HFF-Myc (cell line): ENCODE measurements around the gene MYO1F.

Experiments used
- DNase-seq: peaks from one replicate; pipeline ENCODE4 v3.0.0-alpha.2; 2011; ENCODE audit warnings: low read depth; ENCODE audit errors: extremely low read depth
- H3K4me3 ChIP-seq: replicated peaks from 2 replicates; pipeline ENCODE4 v1.5.1; 2011; ENCODE audit warnings: low read depth, mild to moderate bottlenecking, control low read depth, low read length
- TF ChIP-seq, protein P1 (sequence below): IDR thresholded peaks from 2 replicates; pipeline ENCODE4 v1.5.1; 2012; ENCODE audit warnings: mild to moderate bottlenecking, low read depth, low read length, control low read depth; ENCODE audit errors: missing control alignments

MYO1F gene

GRCh38 chr19:8481616-8482015 lies 95.6 kb downstream of the MYO1F start:
- TF ChIP-seq, protein P1, sequence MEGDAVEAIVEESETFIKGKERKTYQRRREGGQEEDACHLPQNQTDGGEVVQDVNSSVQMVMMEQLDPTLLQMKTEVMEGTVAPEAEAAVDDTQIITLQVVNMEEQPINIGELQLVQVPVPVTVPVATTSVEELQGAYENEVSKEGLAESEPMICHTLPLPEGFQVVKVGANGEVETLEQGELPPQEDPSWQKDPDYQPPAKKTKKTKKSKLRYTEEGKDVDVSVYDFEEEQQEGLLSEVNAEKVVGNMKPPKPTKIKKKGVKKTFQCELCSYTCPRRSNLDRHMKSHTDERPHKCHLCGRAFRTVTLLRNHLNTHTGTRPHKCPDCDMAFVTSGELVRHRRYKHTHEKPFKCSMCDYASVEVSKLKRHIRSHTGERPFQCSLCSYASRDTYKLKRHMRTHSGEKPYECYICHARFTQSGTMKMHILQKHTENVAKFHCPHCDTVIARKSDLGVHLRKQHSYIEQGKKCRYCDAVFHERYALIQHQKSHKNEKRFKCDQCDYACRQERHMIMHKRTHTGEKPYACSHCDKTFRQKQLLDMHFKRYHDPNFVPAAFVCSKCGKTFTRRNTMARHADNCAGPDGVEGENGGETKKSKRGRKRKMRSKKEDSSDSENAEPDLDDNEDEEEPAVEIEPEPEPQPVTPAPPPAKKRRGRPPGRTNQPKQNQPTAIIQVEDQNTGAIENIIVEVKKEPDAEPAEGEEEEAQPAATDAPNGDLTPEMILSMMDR = no peak
- H3K4me3 ChIP-seq = no peak overlapping the region
- no peak for DNase-seq

DNA sequence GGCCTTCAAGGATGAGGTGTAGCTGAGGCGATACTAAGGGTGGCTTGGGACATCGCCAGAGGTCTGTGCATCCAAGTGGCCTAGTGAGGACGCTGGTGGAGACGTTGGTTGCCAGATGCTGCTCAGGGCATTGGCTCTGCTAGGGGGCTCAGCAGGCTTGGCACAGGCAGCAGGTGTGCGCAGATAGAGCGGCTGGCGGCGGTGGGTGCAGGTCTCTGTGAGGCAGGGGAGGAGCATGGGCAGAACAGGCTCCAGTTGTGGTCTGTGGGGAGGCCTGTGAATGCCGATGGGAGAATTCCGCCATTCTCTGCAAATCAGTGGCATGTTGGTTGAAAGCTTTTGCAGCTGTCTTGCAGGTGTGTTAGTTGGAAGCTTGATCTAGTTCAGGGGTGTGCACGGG lies 96.0 kb downstream of the MYO1F start:
- H3K4me3 ChIP-seq = no peak overlapping the region
- DNase-seq = no peak
- TF ChIP-seq, protein P1 = no peak

DNA sequence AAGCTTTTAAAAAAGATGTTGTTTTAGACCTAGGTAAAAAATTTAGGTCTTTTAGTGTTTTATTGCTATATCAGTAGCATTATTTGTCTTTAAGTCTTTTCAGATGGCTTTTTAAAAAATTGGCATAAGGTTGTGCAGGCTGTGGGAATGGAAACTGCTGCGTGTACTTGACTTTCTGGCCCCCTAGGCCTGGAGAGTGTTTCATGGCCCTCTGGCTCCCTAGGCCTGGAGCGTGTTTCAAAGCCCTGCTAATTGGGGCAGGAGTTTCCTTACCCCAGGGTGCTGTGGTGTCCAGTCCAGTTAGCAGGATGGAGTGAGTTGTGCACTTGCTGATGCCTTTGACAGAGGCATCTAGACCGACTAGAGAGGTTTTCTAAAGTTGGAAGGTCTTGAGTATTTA lies 98.6 kb downstream of the MYO1F start:
- H3K4me3 ChIP-seq = no peak overlapping the region
- DNase-seq = no peak
- TF ChIP-seq, protein P1 = no peak

DNA sequence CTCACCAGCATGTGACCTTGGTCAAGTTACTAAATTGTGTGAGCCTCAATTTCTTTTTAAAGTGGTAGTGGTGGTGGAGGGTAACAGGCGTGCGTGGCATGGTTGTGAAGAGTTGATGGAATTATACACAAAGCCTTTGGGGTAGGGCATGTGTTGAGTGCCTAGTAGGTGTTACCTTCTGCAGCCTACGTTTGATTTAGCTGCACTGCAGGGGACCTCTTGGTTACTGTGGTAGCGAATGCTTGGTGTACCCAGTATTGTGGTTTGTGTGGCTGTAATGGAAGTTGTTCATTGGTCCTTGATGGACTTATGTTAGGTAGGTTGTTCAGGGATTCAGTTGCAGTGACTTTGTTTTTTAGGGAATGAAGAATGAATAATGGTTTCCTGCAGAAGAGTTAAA lies 99.4 kb downstream of the MYO1F start:
- no peak for DNase-seq
- H3K4me3 ChIP-seq = no peak overlapping the region
- TF ChIP-seq, protein P1 = no peak

DNA sequence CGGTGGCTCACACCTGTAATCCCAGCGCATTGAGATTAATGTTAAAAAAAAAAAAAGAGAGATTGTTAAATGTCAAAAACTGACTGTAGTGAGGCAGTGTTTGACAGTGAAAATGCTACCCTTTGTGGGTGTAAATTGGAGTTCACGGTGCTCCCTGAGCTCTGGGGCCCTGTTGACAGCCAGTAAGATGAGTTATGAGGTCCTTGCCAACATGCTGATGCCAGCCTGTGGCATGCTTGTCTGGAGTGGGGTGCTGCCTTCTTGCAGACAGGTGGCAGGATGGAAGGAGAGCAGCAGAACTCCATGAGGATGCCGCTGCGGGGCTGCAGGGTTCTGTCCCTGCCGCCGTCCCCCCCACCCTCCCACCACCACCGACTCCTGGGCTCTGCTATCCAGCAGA lies 100.7 kb downstream of the MYO1F start:
- TF ChIP-seq, protein P1 = no peak
- no peak for DNase-seq

DNA sequence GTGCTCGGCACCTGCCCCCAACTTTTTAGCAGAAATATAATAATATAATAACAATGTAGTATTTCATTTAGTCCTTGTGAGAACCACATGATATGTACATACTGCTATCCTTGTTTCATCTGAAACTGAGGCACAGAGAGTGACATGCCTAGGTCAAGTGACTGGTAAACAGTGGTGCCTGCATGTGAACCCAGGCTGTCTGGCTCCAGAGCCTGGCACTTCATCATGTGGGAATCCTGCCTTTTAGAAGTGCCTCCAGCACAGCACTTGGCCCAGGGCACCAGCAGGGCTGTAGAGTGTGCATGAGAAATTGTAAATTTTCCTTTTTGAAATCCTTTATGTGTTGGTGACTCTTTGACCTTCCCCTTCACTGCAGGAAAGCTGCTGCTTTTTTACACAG lies 102.2 kb downstream of the MYO1F start:
- no peak overlapping the region for H3K4me3 ChIP-seq
- DNase-seq = no peak
- TF ChIP-seq, protein P1 = no peak

More for the DNA sequence above, 100.7 kb downstream of the MYO1F start:
- H3K4me3 ChIP-seq = no peak overlapping the region
